Mesenchymal stem cell (in vitro differentiated cells and primary cell): Measurements from ENCODE around the gene STAB2.

ENCODE experiments used
- DNase-seq: peaks from one replicate; pipeline ENCODE4 v3.0.0-alpha.2; 2013
- H2AFZ ChIP-seq: one replicate; pipeline ENCODE4 v1.6.1; 2013; ENCODE audit warnings: low read depth, mild to moderate bottlenecking, control low read depth, inconsistent platforms, low read length, moderate library complexity
- H2AK5ac ChIP-seq: 2 replicates; pipeline ENCODE4 v1.6.1; 2013; ENCODE audit warnings: low read length, moderate library complexity, mild to moderate bottlenecking, inconsistent platforms; ENCODE audit not compliant: severe bottlenecking
- H2BK120ac ChIP-seq: one replicate; pipeline ENCODE4 v1.6.1; 2013; ENCODE audit warnings: low read depth, mild to moderate bottlenecking, inconsistent platforms, low read length, moderate library complexity
- H2BK12ac ChIP-seq, 2 experiments: one replicate each; pipeline ENCODE4 v1.6.1; 2013; ENCODE audit warnings: inconsistent platforms in 2 of 2, low read length in 2 of 2, mild to moderate bottlenecking in 2 of 2, moderate library complexity in 2 of 2, control low read depth in 1 of 2
- H2BK15ac ChIP-seq: one replicate; pipeline ENCODE4 v1.6.1; 2013; ENCODE audit warnings: mild to moderate bottlenecking, low read depth, inconsistent platforms; ENCODE audit not compliant: poor library complexity, severe bottlenecking
- H2BK5ac ChIP-seq: 2 replicates; pipeline ENCODE4 v1.6.1; 2013; ENCODE audit warnings: low read depth, mild to moderate bottlenecking, low read length, control low read depth, inconsistent platforms; ENCODE audit not compliant: poor library complexity, severe bottlenecking
- H3K14ac ChIP-seq, 2 experiments: one replicate each; pipeline ENCODE4 v1.6.1; 2013; ENCODE audit warnings: inconsistent platforms in 2 of 2, low read length in 2 of 2, control low read depth in 1 of 2, mild to moderate bottlenecking in 1 of 2, moderate library complexity in 1 of 2
- H3K18ac ChIP-seq, 2 experiments: one replicate each; pipeline ENCODE4 v1.6.1; 2013; ENCODE audit warnings: inconsistent platforms in 2 of 2, low read length in 2 of 2, control low read depth in 1 of 2, low read depth in 1 of 2, mild to moderate bottlenecking in 1 of 2
- H3K23ac ChIP-seq, 2 experiments: one replicate each; pipeline ENCODE4 v1.6.1; 2013; ENCODE audit warnings: inconsistent platforms in 2 of 2, low read length in 2 of 2, mild to moderate bottlenecking in 2 of 2, moderate library complexity in 2 of 2, control low read depth in 1 of 2
- H3K27ac ChIP-seq: 2 replicates; pipeline ENCODE4 v1.5.1; 2013; ENCODE audit warnings: mild to moderate bottlenecking, moderate library complexity, low read length, control low read depth, inconsistent platforms; ENCODE audit not compliant: poor library complexity, severe bottlenecking
- H3K27me3 ChIP-seq, 2 experiments: 2 replicates each; pipeline versions ENCODE4 v1.6.1 to v1.7.0; 2013; ENCODE audit warnings: low read length in 2 of 2, mild to moderate bottlenecking in 2 of 2, moderate library complexity in 2 of 2, control low read depth in 1 of 2, inconsistent platforms in 1 of 2; ENCODE audit not compliant: control insufficient read depth in 1 of 2, insufficient read depth in 1 of 2
- H3K36me3 ChIP-seq, 2 experiments: 2 replicates each; pipeline versions ENCODE4 v1.6.1 to v1.7.0; 2013; ENCODE audit warnings: low read length in 2 of 2, control low read depth in 1 of 2, inconsistent platforms in 1 of 2, low read depth in 1 of 2, mild to moderate bottlenecking in 1 of 2; ENCODE audit not compliant: insufficient read depth in 2 of 2, control insufficient read depth in 1 of 2
- H3K4ac ChIP-seq, 2 experiments: one replicate each; pipeline ENCODE4 v1.6.1; 2013; ENCODE audit warnings: inconsistent platforms in 2 of 2, low read length in 2 of 2, mild to moderate bottlenecking in 2 of 2, moderate library complexity in 2 of 2, control low read depth in 1 of 2, low read depth in 1 of 2
- H3K4me1 ChIP-seq: 2 replicates; pipeline ENCODE4 v1.6.1; 2013; ENCODE audit warnings: low read depth, low read length, control low read depth; ENCODE audit not compliant: control insufficient read depth, insufficient read depth
- H3K4me2 ChIP-seq: 2 replicates; pipeline ENCODE4 v1.6.1; 2013; ENCODE audit warnings: low read length, mild to moderate bottlenecking, inconsistent platforms; ENCODE audit not compliant: poor library complexity, severe bottlenecking
- H3K4me3 ChIP-seq, 2 experiments: 2 replicates each; pipeline versions ENCODE4 v1.5.1 to v1.7.0; 2013; ENCODE audit warnings: low read length in 2 of 2, mild to moderate bottlenecking in 2 of 2, control low read depth in 1 of 2, low read depth in 1 of 2; ENCODE audit not compliant: insufficient read depth in 1 of 2
- H3K79me1 ChIP-seq: replicated peaks from 2 replicates; pipeline ENCODE4 v1.6.1; 2013; ENCODE audit warnings: mild to moderate bottlenecking, control low read depth, low read length, inconsistent platforms; ENCODE audit not compliant: poor library complexity, severe bottlenecking
- H3K9ac ChIP-seq: 2 replicates; pipeline ENCODE4 v1.7.0; 2013; ENCODE audit warnings: mild to moderate bottlenecking, low read length, moderate library complexity
- H3K9me3 ChIP-seq: 2 replicates; pipeline ENCODE4 v1.7.0; 2013; ENCODE audit warnings: mild to moderate bottlenecking, low read length; ENCODE audit not compliant: control insufficient read depth
- H4K8ac ChIP-seq: one replicate; pipeline ENCODE4 v1.6.1; 2013; ENCODE audit warnings: inconsistent platforms, mild to moderate bottlenecking, low read length, moderate library complexity
- H4K91ac ChIP-seq: one replicate; pipeline ENCODE4 v1.6.1; 2013; ENCODE audit warnings: mild to moderate bottlenecking, low read length, inconsistent platforms
- WGBS: methylation state at CpG from one replicate; pipeline ENCODE4 v1.1.7; 2013; ENCODE audit warnings: mixed read lengths; 5-methylcytosine and 5-hydroxymethylcytosine counted together

The STAB2 gene

GRCh38 chr12:103664626-103665025 lies 77.6 kb downstream of the STAB2 start:
- H3K4me1 ChIP-seq = no peaks in the 10 kb centered on the region
- no peak overlapping the region for H3K4me3 ChIP-seq
- no peak overlapping the region for H2AFZ ChIP-seq
- H3K14ac ChIP-seq = no peak overlapping the region
- H4K91ac ChIP-seq = no peak overlapping the region
- H3K4ac ChIP-seq = no peak overlapping the region
- DNase-seq = no peak
- H2BK5ac ChIP-seq = no peak overlapping the region
- no peak overlapping the region for H4K8ac ChIP-seq
- H2BK15ac ChIP-seq = no peak overlapping the region
- H3K9ac ChIP-seq = no peak overlapping the region
- no peak overlapping the region for H3K4me2 ChIP-seq
- H3K23ac ChIP-seq = no peak overlapping the region
- no peaks in the 10 kb centered on the region for H3K36me3 ChIP-seq
- H3K9me3 ChIP-seq = no peaks in the 10 kb centered on the region
- no peak overlapping the region for H2AK5ac ChIP-seq
- H2BK120ac ChIP-seq = no peak overlapping the region
- 76% methylated on average over 1 of the region's 2 CpGs for WGBS
- no peaks in the 10 kb centered on the region for H3K79me1 ChIP-seq
- no peak overlapping the region for H3K18ac ChIP-seq
- H3K27ac ChIP-seq = no peak overlapping the region
- peaks cover 18 to 22% of the 10 kb centered on the region in 2 experiments for H3K27me3 ChIP-seq
- no peak overlapping the region for H2BK12ac ChIP-seq

GRCh38 chr12:103665971-103666370 lies 78.9 kb downstream of the STAB2 start:
- Histone ChIP-seq H3K4me2 (no peak overlapping the region), H3K4me1 (no peaks in the 10 kb centered on the region), H4K8ac (no peak overlapping the region), H3K18ac (no peak overlapping the region), H2AFZ (no peak overlapping the region), H3K9ac (no peak overlapping the region), H3K4me3 (no peak overlapping the region), H3K27me3 (peaks cover 6 to 11% of the 10 kb centered on the region in 2 experiments), H3K27ac (no peak overlapping the region), H4K91ac (no peak overlapping the region), H2BK5ac (no peak overlapping the region), H3K9me3 (no peaks in the 10 kb centered on the region), H3K79me1 (no peaks in the 10 kb centered on the region), H3K14ac (no peak overlapping the region), H3K23ac (no peak overlapping the region), H2BK12ac (no peak overlapping the region), H3K4ac (no peak overlapping the region), H3K36me3 (no peaks in the 10 kb centered on the region), H2BK120ac (no peak overlapping the region), H2AK5ac (no peak overlapping the region), H2BK15ac (no peak overlapping the region)
- DNase-seq = no peak
- 45% methylated on average over 1 of the region's 5 CpGs for WGBS

- no peak overlapping the region for H3K14ac ChIP-seq
- H3K4ac ChIP-seq = no peak overlapping the region
- H3K9ac ChIP-seq = no peak overlapping the region
- no peak overlapping the region for H3K4me2 ChIP-seq
- H2AFZ ChIP-seq = no peak overlapping the region
- H3K36me3 ChIP-seq = no peaks in the 10 kb centered on the region
- H3K23ac ChIP-seq = no peak overlapping the region
- H4K8ac ChIP-seq = no peak overlapping the region
- no peak overlapping the region for H4K91ac ChIP-seq
- no peak overlapping the region for H3K4me3 ChIP-seq
- H3K27me3 ChIP-seq = peaks cover 6 to 11% of the 10 kb centered on the region in 2 experiments
- no peaks in the 10 kb centered on the region for H3K9me3 ChIP-seq
- no peak overlapping the region for H2BK120ac ChIP-seq
- no peak overlapping the region for H2BK15ac ChIP-seq
- H2BK12ac ChIP-seq = no peak overlapping the region
- H2AK5ac ChIP-seq = no peak overlapping the region
- 72% methylated on average over 2 of the region's 2 CpGs for WGBS
- no peak overlapping the region for H3K27ac ChIP-seq
- no peak for DNase-seq
- no peak overlapping the region for H3K18ac ChIP-seq
- H2BK5ac ChIP-seq = no peak overlapping the region
- no peaks in the 10 kb centered on the region for H3K79me1 ChIP-seq
- H3K4me1 ChIP-seq = no peaks in the 10 kb centered on the region
Observed at GRCh38 chr12:103667125-103667524, 80.1 kb downstream of the STAB2 start.

- H3K14ac ChIP-seq = peak overlapping the region in 1 of 2 experiments; percentile 9
- no peak overlapping the region for H2BK5ac ChIP-seq
- no peak overlapping the region for H2BK120ac ChIP-seq
- no peak overlapping the region for H2AFZ ChIP-seq
- H3K23ac ChIP-seq = peak overlapping the region in 1 of 2 experiments; percentile 61
- no peak overlapping the region for H3K9ac ChIP-seq
- no peak overlapping the region for H2AK5ac ChIP-seq
- no peak for DNase-seq
- no peak overlapping the region for H2BK15ac ChIP-seq
- H3K4me1 ChIP-seq = no peaks in the 10 kb centered on the region
- WGBS = 72% methylated on average over 8 of the region's 8 CpGs
- H3K27me3 ChIP-seq = peaks cover 0 to 11% of the 10 kb centered on the region in 2 experiments
- no peak overlapping the region for H2BK12ac ChIP-seq
- no peaks in the 10 kb centered on the region for H3K79me1 ChIP-seq
- no peak overlapping the region for H3K4me3 ChIP-seq
- no peak overlapping the region for H4K8ac ChIP-seq
- no peak overlapping the region for H3K18ac ChIP-seq
- H3K4ac ChIP-seq = no peak overlapping the region
- no peaks in the 10 kb centered on the region for H3K9me3 ChIP-seq
- no peak overlapping the region for H3K27ac ChIP-seq
- H4K91ac ChIP-seq = no peak overlapping the region
- H3K4me2 ChIP-seq = no peak overlapping the region
- no peaks in the 10 kb centered on the region for H3K36me3 ChIP-seq
Observed at GRCh38 chr12:103668520-103668919, 81.4 kb downstream of the STAB2 start.
